ENCODE data around the gene SLC38A9.

GRCh38 chr5:55657443-55657842 lies 54.7 kb downstream of the SLC38A9 start:
- TF ChIP-seq CTCF (IDR thresholded peaks at IDR 0.05; ENCODE audit: borderline replicate concordance, extremely low read depth, low read length, poor library complexity, severe bottlenecking), result no peak
- TF ChIP-seq EZH2 (IDR thresholded peaks at IDR 0.05; ENCODE audit: borderline replicate concordance, low read depth, low read length, severe bottlenecking), result no peak

Measured in DND-41 (cell line).